H1 (cell line): ENCODE results near the gene ZNF699. TPM values are rescaled to one million over a fixed set of nuclear protein-coding genes. Genes with fewer than 3 reads are reported as not detected.

Experiments used
- CEBPB ChIP-seq: IDR thresholded peaks from 2 replicates; pipeline ENCODE4 v1.6.1; 2012; ENCODE audit warnings: low read depth, low read length
- EZH2 ChIP-seq: fragments of 200-600 bp; sonication (generic); IDR thresholded peaks from 2 replicates; pipeline ENCODE4 v1.7.1; 2012; ENCODE audit warnings: low read depth, mild to moderate bottlenecking, moderate library complexity, low read length, inconsistent platforms; ENCODE audit not compliant: severe bottlenecking
- KDM5A ChIP-seq: fragments of 200-600 bp; IDR thresholded peaks from 2 replicates; pipeline ENCODE4 v1.7.1; 2012; ENCODE audit warnings: mild to moderate bottlenecking, low read length, inconsistent platforms, mixed read lengths
- SP2 ChIP-seq: IDR thresholded peaks from 2 replicates; pipeline ENCODE4 v1.6.1; 2012; ENCODE audit warnings: mild to moderate bottlenecking, low read length, inconsistent platforms
- polyA plus RNA-seq, 7 experiments: library from polyadenylated mRNA; depleted of rRNA in 3 of 7; stranded (reverse) in 5 of 7; unstranded in 2 of 7; fragments of >200 nt in 5 of 7; fragments of 200-250 nt in 2 of 7; gene quantifications; 1 replicate in 5 of 7; 2 replicates in 1 of 7; 4 replicates in 1 of 7; pipeline versions ENCODE4 v1.2.1 to v1.2.3, GENCODE V29; 2011 to 2013; ENCODE audit warnings: missing spikeins in 2 of 7, mixed read lengths in 2 of 7
- total RNA-seq: library from RNA; stranded (reverse); fragmentation: NEBNext Ultra II Directional; extraction: Animal tissue kit (Norgen Biotek cat#: 25700); gene quantifications from 2 replicates; pipeline ENCODE4 v1.2.1, GENCODE V29; 2021
- TF ChIP-seq, protein P1 (sequence below), 3 experiments: IDR thresholded peaks; 1 replicate in 2 of 3; 2 replicates in 1 of 3; pipeline versions ENCODE4 v1.5.1 to v1.6.1; 2011; ENCODE audit warnings: low read length in 3 of 3, mild to moderate bottlenecking in 3 of 3, inconsistent platforms in 2 of 3, low read depth in 1 of 3, moderate library complexity in 1 of 3; ENCODE audit not compliant: insufficient read depth in 1 of 3; ENCODE audit errors: control extremely low read depth in 1 of 3

Gene ZNF699
- total and polyA plus RNA-seq, 2 of the 8 experiments (the other 6 are each of a cell fraction or from before 2014, with no cell fraction given), result 1.00 to 3.3 TPM

GRCh38 chr19:9354651-9355050 lies 45.0 kb upstream of the ZNF699 start (continued):
- no peak for TF ChIP-seq SP2
- TF ChIP-seq, protein P1, sequence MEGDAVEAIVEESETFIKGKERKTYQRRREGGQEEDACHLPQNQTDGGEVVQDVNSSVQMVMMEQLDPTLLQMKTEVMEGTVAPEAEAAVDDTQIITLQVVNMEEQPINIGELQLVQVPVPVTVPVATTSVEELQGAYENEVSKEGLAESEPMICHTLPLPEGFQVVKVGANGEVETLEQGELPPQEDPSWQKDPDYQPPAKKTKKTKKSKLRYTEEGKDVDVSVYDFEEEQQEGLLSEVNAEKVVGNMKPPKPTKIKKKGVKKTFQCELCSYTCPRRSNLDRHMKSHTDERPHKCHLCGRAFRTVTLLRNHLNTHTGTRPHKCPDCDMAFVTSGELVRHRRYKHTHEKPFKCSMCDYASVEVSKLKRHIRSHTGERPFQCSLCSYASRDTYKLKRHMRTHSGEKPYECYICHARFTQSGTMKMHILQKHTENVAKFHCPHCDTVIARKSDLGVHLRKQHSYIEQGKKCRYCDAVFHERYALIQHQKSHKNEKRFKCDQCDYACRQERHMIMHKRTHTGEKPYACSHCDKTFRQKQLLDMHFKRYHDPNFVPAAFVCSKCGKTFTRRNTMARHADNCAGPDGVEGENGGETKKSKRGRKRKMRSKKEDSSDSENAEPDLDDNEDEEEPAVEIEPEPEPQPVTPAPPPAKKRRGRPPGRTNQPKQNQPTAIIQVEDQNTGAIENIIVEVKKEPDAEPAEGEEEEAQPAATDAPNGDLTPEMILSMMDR (IDR thresholded peaks at IDR 0.05; ENCODE audit: control extremely low read depth in 1 of 3, insufficient read depth in 1 of 3, low read depth in 1 of 3, low read length in 3 of 3), result no peak
- no peak for TF ChIP-seq EZH2
- no peak for TF ChIP-seq CEBPB
- TF ChIP-seq KDM5A, result no peak
